Measurements from ENCODE around the gene ZSCAN22.
"Not testable (repeated sequence)": the region's sequence is repeated elsewhere in the genome, so short reads cannot be mapped to it uniquely, and the experiment has no call there.

The ZSCAN22 gene

GRCh38 chr19:58326914-58327726 is at the start of gene ZSCAN22:
ZSCAN22 (plus strand) TSS chr19:58326994; CDS start chr19:58334803, 7,809 bp downstream.
- DNase-seq (ENCODE audit: low spot score), result peak; percentile 98

DNA sequence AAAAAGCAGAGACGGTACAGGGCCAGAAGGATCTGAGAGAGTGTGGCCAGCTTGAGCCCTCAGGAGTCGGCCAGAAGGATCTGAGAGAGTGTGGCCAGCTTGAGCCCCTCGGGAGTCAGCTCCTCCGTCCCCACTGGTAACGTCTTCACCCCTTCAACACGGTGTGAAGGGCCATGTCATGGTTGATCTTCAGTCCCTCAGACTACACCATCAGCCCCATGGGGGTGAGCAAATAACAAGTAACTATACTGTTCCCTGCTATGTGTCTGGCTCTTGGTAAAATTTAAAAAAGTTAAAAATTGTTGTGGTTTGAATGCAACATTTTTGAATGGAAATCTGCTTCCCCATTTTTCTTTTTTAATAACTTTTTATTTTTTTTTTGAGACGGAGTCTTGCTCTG is 49.6 kb upstream of the ZSCAN22 start:
- no peak for DNase-seq (ENCODE audit: low spot score)

DNA sequence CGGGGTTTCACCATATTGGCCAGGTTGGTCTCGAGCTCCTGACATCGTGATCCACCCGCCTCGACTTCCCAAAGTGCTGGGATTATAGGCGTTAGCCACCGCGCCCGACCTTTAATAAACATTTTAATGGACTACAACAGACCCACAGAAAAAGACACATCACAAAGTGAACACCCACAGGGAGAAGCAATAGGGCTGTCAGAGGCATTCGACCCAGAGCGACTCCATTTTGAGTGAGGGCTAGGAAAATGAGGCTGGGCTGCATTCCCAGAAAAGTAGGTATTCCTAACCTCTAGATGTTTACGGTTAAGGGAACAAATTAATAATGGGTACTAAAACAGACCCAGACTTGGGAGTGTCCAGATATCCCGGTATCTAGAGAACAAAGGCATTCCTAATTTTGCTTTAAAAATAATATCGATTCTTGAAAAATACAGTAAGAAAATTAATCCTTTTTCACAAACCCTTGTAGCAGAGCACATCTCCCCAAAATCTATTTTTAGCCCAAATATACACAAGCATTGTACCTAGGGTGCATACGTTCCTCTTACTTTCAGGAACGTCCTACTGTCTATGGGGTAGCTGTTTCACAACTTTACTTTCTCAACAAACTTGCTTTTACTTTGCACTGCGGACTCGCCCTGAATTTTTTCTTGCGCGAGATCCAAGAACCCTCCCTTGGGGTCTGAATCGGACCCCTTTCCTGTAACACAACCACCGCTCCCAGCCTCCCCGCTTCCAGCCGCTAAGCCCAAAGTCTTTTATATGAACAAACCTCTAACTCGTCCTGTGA is 48.9 kb upstream of the ZSCAN22 start:
- DNase-seq (ENCODE audit: low spot score), result no peak

- peak; percentile 99 for DNase-seq (ENCODE audit: low spot score)
Measured at GRCh38 chr19:58278541-58279041, 48.2 kb upstream of the ZSCAN22 start, which contains the start of gene ZNF8. ZNF8 (plus strand) TSS chr19:58278955; CDS start chr19:58279082, 127 bp downstream.

- peak; percentile 83 for DNase-seq (ENCODE audit: low spot score)
Measured at GRCh38 chr19:58279042-58279924, 47.5 kb upstream of the ZSCAN22 start.

- DNase-seq (ENCODE audit: low spot score), result no peak
Measured at GRCh38 chr19:58279925-58280316, 46.9 kb upstream of the ZSCAN22 start.

DNA sequence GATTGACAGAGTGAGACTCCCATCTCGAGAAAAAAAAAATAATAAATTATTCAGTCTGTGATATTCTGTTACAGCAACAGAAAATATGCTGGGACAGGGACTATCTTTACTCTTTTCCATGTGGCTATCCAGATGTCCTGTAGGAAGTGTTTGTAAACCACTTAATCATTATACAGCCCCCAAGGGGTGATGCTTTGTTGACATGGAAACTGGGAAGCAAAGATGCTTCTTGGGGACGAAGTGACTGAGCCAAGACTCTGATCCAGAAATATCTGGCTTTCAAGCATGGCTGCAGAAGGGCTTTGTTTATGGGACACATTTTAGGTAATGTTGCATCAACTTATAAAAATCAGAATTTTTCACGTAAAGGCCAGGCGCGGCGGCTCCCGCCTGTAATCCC is 42.6 kb upstream of the ZSCAN22 start:
- no peak for DNase-seq (ENCODE audit: low spot score)

DNA sequence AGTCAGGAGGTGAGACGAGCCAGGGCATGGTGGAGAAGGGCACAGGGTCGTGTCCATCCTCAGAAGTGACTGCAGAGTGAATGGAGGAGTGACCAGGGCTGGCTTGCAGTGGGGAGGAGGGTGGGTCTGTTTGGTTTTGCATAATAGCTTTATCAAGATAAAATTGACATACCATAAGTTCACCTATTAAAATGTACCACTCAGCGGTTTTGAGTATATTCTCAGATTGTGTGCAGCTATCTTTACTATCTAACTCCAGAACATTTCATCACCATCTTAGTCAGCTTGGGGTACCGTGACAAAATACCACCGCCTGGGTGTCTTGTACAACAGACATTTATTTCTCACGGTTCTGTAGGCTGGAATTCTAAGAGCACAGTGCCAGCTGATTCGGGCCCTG is 34.9 kb upstream of the ZSCAN22 start:
- DNase-seq (ENCODE audit: low spot score), result no peak

GRCh38 chr19:58294743-58295374 is 31.9 kb upstream of the ZSCAN22 start:
- no peak for DNase-seq (ENCODE audit: low spot score)

GRCh38 chr19:58296104-58296503 is 30.7 kb upstream of the ZSCAN22 start:
- DNase-seq (ENCODE audit: low spot score), result no peak

GRCh38 chr19:58300620-58301019 is 26.2 kb upstream of the ZSCAN22 start:
- no peak for DNase-seq (ENCODE audit: low spot score)

GRCh38 chr19:58304255-58304654 is 22.5 kb upstream of the ZSCAN22 start:
- no peak for DNase-seq (ENCODE audit: low spot score)

GRCh38 chr19:58304748-58305064 is 22.1 kb upstream of the ZSCAN22 start:
- no peak for DNase-seq (ENCODE audit: low spot score)

- peak; percentile 98 for DNase-seq (ENCODE audit: low spot score)
Measured at GRCh38 chr19:58305065-58305931, 21.5 kb upstream of the ZSCAN22 start, which contains the start of gene ERVK3-1. ERVK3-1 (plus strand) TSS chr19:58305377; CDS start chr19:58312169, 6,792 bp downstream.

DNA sequence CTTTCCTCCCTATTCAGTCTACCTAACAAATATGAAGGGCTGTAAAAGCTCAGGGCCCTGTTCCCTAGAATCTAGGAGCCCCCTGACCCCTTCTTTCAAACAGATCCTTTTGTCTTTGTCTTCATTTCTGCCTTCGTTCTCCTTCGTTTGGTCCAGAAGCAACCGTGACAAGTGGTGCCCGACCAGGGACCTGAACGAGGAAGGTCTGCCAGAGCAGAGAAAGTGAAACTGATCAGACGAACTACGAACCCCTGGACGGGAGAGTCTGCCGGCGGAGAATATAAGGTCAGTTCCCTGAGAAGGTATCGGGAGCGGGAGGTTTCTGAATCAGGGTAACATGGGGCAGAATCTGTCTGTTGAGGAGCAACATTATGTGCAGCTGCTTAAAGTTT is 20.9 kb upstream of the ZSCAN22 start:
- DNase-seq (ENCODE audit: low spot score), result no peak

DNA sequence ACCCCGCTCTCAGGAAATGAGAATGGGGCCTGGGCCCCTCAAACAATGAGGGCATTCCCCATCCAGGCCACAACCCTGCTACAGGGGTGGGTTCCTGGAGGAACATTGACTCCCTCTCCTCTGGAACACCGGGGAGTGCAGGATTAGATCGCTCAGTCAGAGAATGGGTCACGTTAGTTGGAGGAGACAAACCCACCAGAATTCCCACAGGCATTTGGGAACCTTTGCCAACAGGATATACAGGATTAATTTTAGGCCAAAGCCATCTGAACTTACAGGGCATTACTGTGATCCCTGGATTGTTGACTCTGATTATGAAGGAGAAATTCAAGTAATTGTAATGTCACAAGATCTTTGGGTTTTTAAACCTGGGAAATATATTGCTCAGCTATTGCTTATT is 19.1 kb upstream of the ZSCAN22 start:
- DNase-seq (ENCODE audit: low spot score), result no peak

DNA sequence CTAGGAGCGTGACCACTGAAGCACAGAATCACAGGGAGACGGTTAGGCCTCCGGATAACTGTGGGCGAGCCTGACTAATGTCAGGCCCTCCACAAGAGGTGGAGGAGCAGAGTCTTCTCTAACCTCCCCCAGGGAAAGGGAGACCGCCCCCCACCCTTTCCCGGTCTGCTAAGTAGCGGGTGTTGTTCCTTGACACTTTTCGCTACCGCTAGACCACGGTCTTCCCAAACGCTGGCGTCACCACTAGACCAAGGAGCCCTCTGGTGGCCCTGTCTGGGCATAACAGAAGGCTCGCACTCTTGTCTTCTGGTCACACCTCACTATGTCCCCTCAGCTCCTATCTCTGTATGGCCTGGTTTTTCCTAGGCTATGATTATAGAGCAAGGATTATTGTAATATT is 16.1 kb upstream of the ZSCAN22 start:
- not testable (repeated sequence) for DNase-seq (ENCODE audit: low spot score)

- DNase-seq (ENCODE audit: low spot score), result no peak
Measured at GRCh38 chr19:58311345-58311865, 15.4 kb upstream of the ZSCAN22 start.

DNA sequence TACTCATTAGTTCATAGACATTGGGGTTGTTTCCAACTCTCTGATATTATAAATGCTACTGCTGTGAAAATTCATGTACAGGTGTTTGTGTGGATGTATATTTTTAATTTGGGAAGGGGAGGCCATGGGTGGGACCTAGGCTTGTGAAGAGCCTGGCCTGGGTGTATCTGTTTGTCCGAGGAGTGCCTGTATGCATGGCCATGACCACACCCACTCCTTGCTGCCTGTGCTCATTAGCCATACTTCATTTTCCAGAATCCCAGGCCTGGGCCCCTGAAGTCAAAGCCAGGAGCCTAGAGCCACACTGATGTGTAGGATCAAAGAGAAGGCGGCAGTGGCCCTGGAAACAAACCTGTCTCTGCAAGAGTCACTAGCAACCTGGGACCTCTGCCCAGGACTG is 11.2 kb upstream of the ZSCAN22 start:
- no peak for DNase-seq (ENCODE audit: low spot score)

- DNase-seq (ENCODE audit: low spot score), result peak; percentile 60
Measured at GRCh38 chr19:58317476-58318072, 9.2 kb upstream of the ZSCAN22 start.
